H1 (cell line): ENCODE data around the gene SPDYE3. TPM values are rescaled to one million over a fixed set of nuclear protein-coding genes. Genes with fewer than 3 reads are reported as not detected.

Source experiments
- CTCF ChIA-PET: fragments of 300-600 bp; sonication (Branson Sonifier 250); formaldehyde crosslinking; loops from one replicate; lab custom pipeline; 2021; ENCODE audit not compliant: partially characterized antibody; lab: Charles Lee
- POLR2A ChIA-PET: fragments of 300-600 bp; sonication (Branson Sonifier 250); formaldehyde crosslinking; loops from one replicate; lab custom pipeline; 2021; ENCODE audit warnings: inconsistent platforms; ENCODE audit not compliant: partially characterized antibody; lab: Charles Lee
- DNase-seq, 2 experiments: peaks; one replicate each; pipeline versions ENCODE4 v3.0.0 to v3.0.0-alpha.2; 2010 to 2022; ENCODE audit warnings: low spot score in 2 of 2, low read depth in 1 of 2, mixed read lengths in 1 of 2
- FAIRE-seq: peaks from 2 replicates; lab custom pipeline; 2011; peaks lifted over from hg19 to GRCh38; lab: Jason Lieb, UNC
- H2AFZ ChIP-seq: 2 replicates; pipeline ENCODE4 v1.8.1; 2012; ENCODE audit warnings: low read length, inconsistent platforms
- H2AK5ac ChIP-seq: 2 replicates; pipeline ENCODE4 v1.6.1; 2013; ENCODE audit warnings: low read depth, low read length
- H2BK120ac ChIP-seq: replicated peaks from 2 replicates; pipeline ENCODE3; 2013; ENCODE audit warnings: low read depth, low read length, inconsistent platforms
- H2BK12ac ChIP-seq: 2 replicates; pipeline ENCODE4 v1.6.1; 2013; ENCODE audit warnings: low read depth, low read length
- H2BK15ac ChIP-seq: 2 replicates; pipeline ENCODE4 v1.6.1; 2013; ENCODE audit warnings: low read length
- H2BK20ac ChIP-seq: 2 replicates; pipeline ENCODE4 v1.6.1; 2013; ENCODE audit warnings: low read length
- H2BK5ac ChIP-seq: 2 replicates; pipeline ENCODE4 v1.6.1; 2013; ENCODE audit warnings: low read depth, low read length
- H3K14ac ChIP-seq: 2 replicates; pipeline ENCODE4 v1.6.1; 2013; ENCODE audit warnings: inconsistent platforms; ENCODE audit not compliant: insufficient read length
- H3K18ac ChIP-seq: 2 replicates; pipeline ENCODE4 v1.6.1; 2013; ENCODE audit warnings: low read length; ENCODE audit errors: extremely low read depth
- H3K23ac ChIP-seq: 2 replicates; pipeline ENCODE4 v1.6.1; 2013; ENCODE audit warnings: inconsistent platforms; ENCODE audit not compliant: insufficient read length
- H3K23me2 ChIP-seq: 2 replicates; pipeline ENCODE4 v1.6.1; 2013; ENCODE audit warnings: low read depth, low read length
- H3K27ac ChIP-seq: 2 replicates; pipeline ENCODE4 v1.6.1; 2011; ENCODE audit warnings: low read depth, low read length, inconsistent platforms
- H3K27me3 ChIP-seq, 4 experiments: replicated peaks in 1 of 4; 1 replicate in 1 of 4; 2 replicates in 3 of 4; pipeline versions ENCODE4 v1.6.1 to v1.8.1; 2011 to 2013; ENCODE audit warnings: low read length in 3 of 4, mild to moderate bottlenecking in 3 of 4, inconsistent platforms in 2 of 4, mixed read lengths in 2 of 4, moderate library complexity in 1 of 4; ENCODE audit not compliant: control insufficient read depth in 3 of 4, insufficient read depth in 3 of 4; ENCODE audit errors: extremely low read depth in 1 of 4
- H3K36me3 ChIP-seq, 4 experiments: 2 replicates each; pipeline versions ENCODE4 v1.6.1 to v1.8.1; 2011 to 2013; ENCODE audit warnings: mild to moderate bottlenecking in 4 of 4, low read length in 3 of 4, moderate library complexity in 2 of 4, control low read depth in 1 of 4, inconsistent platforms in 1 of 4; ENCODE audit not compliant: insufficient read depth in 4 of 4, control insufficient read depth in 2 of 4
- H3K4ac ChIP-seq: replicated peaks from 2 replicates; pipeline ENCODE3; 2013; ENCODE audit warnings: low read length, low read depth, mixed read lengths, inconsistent platforms; ENCODE audit not compliant: insufficient read length
- H3K4me1 ChIP-seq, 4 experiments: replicated peaks in 1 of 4; 1 replicate in 1 of 4; 2 replicates in 3 of 4; pipeline versions ENCODE4 v1.6.1 to v1.8.1; 2011 to 2013; ENCODE audit warnings: low read length in 3 of 4, inconsistent platforms in 2 of 4, mixed read lengths in 1 of 4; ENCODE audit not compliant: insufficient read depth in 4 of 4, control insufficient read depth in 3 of 4
- H3K4me2 ChIP-seq, 2 experiments: 2 replicates each; pipeline versions ENCODE4 v1.6.1 to v1.8.1; 2011 to 2013; ENCODE audit warnings: low read depth in 2 of 2, low read length in 2 of 2, control low read depth in 1 of 2, inconsistent platforms in 1 of 2, mild to moderate bottlenecking in 1 of 2; ENCODE audit not compliant: insufficient read depth in 1 of 2
- H3K4me3 ChIP-seq, 4 experiments: fragments of 200-600, 300-600 bp in 1 of 4; sonication (generic), shearing (Covaris generic), sonication (Bioruptor Twin) in 1 of 4; 2 replicates each; pipeline versions ENCODE4 v1.5.1 to v1.8.1; 2011 to 2016; ENCODE audit warnings: low read length in 4 of 4, low read depth in 3 of 4, control low read depth in 2 of 4, inconsistent platforms in 2 of 4, mild to moderate bottlenecking in 2 of 4, mixed read lengths in 1 of 4, moderate library complexity in 1 of 4; ENCODE audit not compliant: insufficient read depth in 2 of 4; ENCODE audit errors: extremely low read depth in 1 of 4
- H3K56ac ChIP-seq: replicated peaks from 2 replicates; pipeline ENCODE3; 2013; ENCODE audit warnings: low read depth, mild to moderate bottlenecking, mixed read lengths, low read length, inconsistent platforms; ENCODE audit not compliant: insufficient read length
- H3K79me1 ChIP-seq: 2 replicates; pipeline ENCODE4 v1.6.1; 2013; ENCODE audit warnings: low read depth, low read length, control low read depth
- H3K79me2 ChIP-seq, 2 experiments: 2 replicates each; pipeline versions ENCODE4 v1.6.1 to v1.8.1; 2012 to 2013; ENCODE audit warnings: low read length in 2 of 2, mild to moderate bottlenecking in 2 of 2, inconsistent platforms in 1 of 2; ENCODE audit not compliant: insufficient read depth in 2 of 2, control insufficient read depth in 1 of 2
- H3K9ac ChIP-seq, 4 experiments: replicated peaks in 1 of 4; 1 replicate in 1 of 4; 2 replicates in 3 of 4; pipeline versions ENCODE4 v1.6.1 to v1.8.1; 2011 to 2013; ENCODE audit warnings: low read depth in 3 of 4, low read length in 3 of 4, control low read depth in 2 of 4, mild to moderate bottlenecking in 2 of 4, moderate library complexity in 2 of 4, inconsistent platforms in 1 of 4; ENCODE audit errors: extremely low read depth in 1 of 4
- H3K9me3 ChIP-seq, 2 experiments: 2 replicates each; pipeline versions ENCODE4 v1.6.1 to v1.8.1; 2012 to 2013; ENCODE audit warnings: mild to moderate bottlenecking in 2 of 2, moderate library complexity in 2 of 2, control low read depth in 1 of 2, inconsistent platforms in 1 of 2, low read depth in 1 of 2, low read length in 1 of 2, mixed read lengths in 1 of 2; ENCODE audit not compliant: insufficient read depth in 2 of 2
- H4K20me1 ChIP-seq, 2 experiments: replicated peaks in 1 of 2; 2 replicates each; pipeline versions ENCODE3 to v1.8.1; 2011 to 2013; ENCODE audit warnings: inconsistent platforms in 2 of 2, low read length in 2 of 2, mild to moderate bottlenecking in 1 of 2; ENCODE audit not compliant: insufficient read depth in 2 of 2, control insufficient read depth in 1 of 2
- H4K5ac ChIP-seq: 2 replicates; pipeline ENCODE4 v1.6.1; 2013; ENCODE audit warnings: low read length, low read depth, mixed read lengths, inconsistent platforms; ENCODE audit not compliant: insufficient read length
- H4K8ac ChIP-seq: 2 replicates; pipeline ENCODE4 v1.8.0; 2013; ENCODE audit warnings: mild to moderate bottlenecking, moderate library complexity, low read length, inconsistent platforms; ENCODE audit not compliant: insufficient read depth; ENCODE audit errors: extremely low read depth
- H4K91ac ChIP-seq: replicated peaks from 2 replicates; pipeline ENCODE3; 2013; ENCODE audit warnings: low read length, mixed read lengths, inconsistent platforms; ENCODE audit not compliant: insufficient read length
- ATF3 ChIP-seq: IDR thresholded peaks from 2 replicates; pipeline ENCODE4 v1.6.1; 2011; ENCODE audit warnings: low read depth, mild to moderate bottlenecking, low read length; ENCODE audit not compliant: insufficient read depth
- CTBP2 ChIP-seq: IDR thresholded peaks from 2 replicates; pipeline ENCODE4 v1.7.0; 2011; ENCODE audit warnings: borderline replicate concordance, mild to moderate bottlenecking, moderate library complexity, mixed read lengths, low read length; ENCODE audit not compliant: insufficient read depth, insufficient read length
- FOSL1 ChIP-seq: IDR thresholded peaks from 2 replicates; pipeline ENCODE4 v1.6.1; 2011; ENCODE audit warnings: mild to moderate bottlenecking, low read depth, low read length, moderate library complexity; ENCODE audit not compliant: insufficient read depth
- SIRT6 ChIP-seq: IDR thresholded peaks from one replicate; pipeline ENCODE4 v1.7.1; 2012; ENCODE audit warnings: low read length, inconsistent platforms
- SP1 ChIP-seq: IDR thresholded peaks from 2 replicates; pipeline ENCODE4 v1.6.1; 2011; ENCODE audit warnings: low read depth, low read length
- USF2 ChIP-seq: IDR thresholded peaks from 2 replicates; pipeline ENCODE4 v1.6.1; 2011; ENCODE audit warnings: low read length, improper control_type of control experiment
- WGBS, 2 experiments: shearing (Covaris generic) in 1 of 2; methylation state at CpG; one replicate each; pipeline versions ENCODE4 v1.1.6 to v1.1.7; 2013 to 2015; ENCODE audit warnings: low lambda C conversion rate in 2 of 2, mixed read lengths in 2 of 2, inconsistent platforms in 1 of 2, low coverage in 1 of 2, missing lambda C conversion rate in 1 of 2; ENCODE audit not compliant: insufficient replicate concordance in 2 of 2, insufficient coverage in 1 of 2, insufficient read length in 1 of 2; ENCODE audit errors: extremely low coverage in 1 of 2, missing lambda C conversion rate in 1 of 2; 5-methylcytosine and 5-hydroxymethylcytosine counted together
- polyA plus RNA-seq, 7 experiments: library from polyadenylated mRNA; depleted of rRNA in 3 of 7; stranded (reverse) in 5 of 7; unstranded in 2 of 7; fragments of >200 nt in 5 of 7; fragments of 200-250 nt in 2 of 7; gene quantifications; 1 replicate in 5 of 7; 2 replicates in 1 of 7; 4 replicates in 1 of 7; pipeline versions ENCODE4 v1.2.1 to v1.2.3, GENCODE V29; 2011 to 2013; ENCODE audit warnings: missing spikeins in 2 of 7, mixed read lengths in 2 of 7
- total RNA-seq: library from RNA; stranded (reverse); fragmentation: NEBNext Ultra II Directional; extraction: Animal tissue kit (Norgen Biotek cat#: 25700); gene quantifications from 2 replicates; pipeline ENCODE4 v1.2.1, GENCODE V29; 2021

The SPDYE3 gene
- total and polyA plus RNA-seq, 2 of the 8 experiments (the other 6 are each of a cell fraction or from before 2014, with no cell fraction given) = not detected

- no peak overlapping the region for H2AFZ ChIP-seq
- peaks cover 0 to 5% (median 2%) of the 10 kb centered on the region in 4 experiments; a peak in 4 of 7 replicates for H3K4me1 ChIP-seq
- no peak overlapping the region for H3K56ac ChIP-seq
- ChIA-PET CTCF (interaction anchor here (0.8 kb wide), 1 partner anchor 96 kb away, joined by 4 read pairs; no protein-coding TSS in a partner anchor), POLR2A (interaction anchor here (0.7 kb wide), 1 partner anchor 155 kb away, joined by 3 read pairs; no protein-coding TSS in a partner anchor)
- no peak overlapping the region for H2BK20ac ChIP-seq
- no peak overlapping the region for H3K9ac ChIP-seq
- no peak overlapping the region for H2AK5ac ChIP-seq
- no peak overlapping the region for H3K23ac ChIP-seq
- H2BK5ac ChIP-seq = no peak overlapping the region
- no peaks in the 10 kb centered on the region for H3K27me3 ChIP-seq
- H3K4ac ChIP-seq = no peak overlapping the region
- TF ChIP-seq FOSL1 = no peak
- TF ChIP-seq ATF3 = no peak
- no peak for TF ChIP-seq CTBP2
- no peak for TF ChIP-seq SIRT6
- no peak for TF ChIP-seq SP1
- no peak for TF ChIP-seq USF2
- TF ChIP-seq, all 59 proteins: peak for 0
- no peak overlapping the region for H3K4me3 ChIP-seq
- no peaks in the 10 kb centered on the region for H3K79me2 ChIP-seq
- no peak overlapping the region for H2BK120ac ChIP-seq
- H2BK12ac ChIP-seq = no peak overlapping the region
- H3K14ac ChIP-seq = no peak overlapping the region
- H4K8ac ChIP-seq = no peak overlapping the region
- no peak overlapping the region for H4K91ac ChIP-seq
- DNase-seq = no peak
- no peak overlapping the region for H3K18ac ChIP-seq
- peaks cover 10% of the 10 kb centered on the region; the same call in 1 of the 2 replicates for H3K23me2 ChIP-seq
- no peaks in the 10 kb centered on the region for H4K20me1 ChIP-seq
- H2BK15ac ChIP-seq = no peak overlapping the region
- no CpG with 5 or more reads among the region's 1 CpG for WGBS, 2 experiments
- no peak overlapping the region for H3K4me2 ChIP-seq
- no peak overlapping the region for H3K27ac ChIP-seq
- H3K9me3 ChIP-seq = no peaks in the 10 kb centered on the region
- H3K79me1 ChIP-seq = no peaks in the 10 kb centered on the region
- H4K5ac ChIP-seq = no peak overlapping the region
- no peaks in the 10 kb centered on the region for H3K36me3 ChIP-seq
- no peak for FAIRE-seq
Observed at GRCh38 chr7:100275120-100275519, 32.4 kb upstream of the SPDYE3 start.
